Activated CD8-positive, alpha-beta memory T cell treated with anti-CD3 and anti-CD28 coated beads, Interleukin-2, amount 10 ng/mL, durations not matched to agents 7 days and 5 days (primary cell): ENCODE results near the gene SCMH1. TPM values are rescaled to one million over a fixed set of nuclear protein-coding genes. Genes with fewer than 3 reads are reported as not detected.

ENCODE experiments used
- ATAC-seq: fragments of 150-1000 bp; cut with Tn5 transposase; one replicate; pipeline ENCODE4 v1.10.0; 2021; ENCODE audit warnings: moderate library complexity
- CTCF ChIA-PET: fragments of 350-600 bp; sonication (Branson Sonifier 250); formaldehyde crosslinking; loops from one replicate; lab custom pipeline; 2021; ENCODE audit warnings: antibody characterized with exemption; lab: Charles Lee
- DNase-seq: peaks from one replicate; pipeline ENCODE4 v3.0.0-alpha.2; 2020
- H3K27ac Mint-ChIP-seq: one replicate; pipeline ENCODE4 v1.8.0; 2021; ENCODE audit warnings: mild to moderate bottlenecking, mixed read lengths
- H3K27me3 Mint-ChIP-seq: one replicate; pipeline ENCODE4 v1.8.0; 2021; ENCODE audit warnings: mixed read lengths
- H3K36me3 Mint-ChIP-seq: one replicate; pipeline ENCODE4 v1.8.0; 2021; ENCODE audit warnings: mild to moderate bottlenecking, mixed read lengths
- H3K4me1 Mint-ChIP-seq: one replicate; pipeline ENCODE4 v1.8.0; 2021; ENCODE audit warnings: mixed read lengths
- H3K4me3 Mint-ChIP-seq: one replicate; pipeline ENCODE4 v1.8.0; 2021; ENCODE audit warnings: mild to moderate bottlenecking, moderate library complexity, mixed read lengths
- H3K9me3 Mint-ChIP-seq: one replicate; pipeline ENCODE4 v1.8.0; 2022; ENCODE audit warnings: low read depth, mixed read lengths
- total RNA-seq, 2 experiments: library from RNA; stranded (reverse); gene quantifications; one replicate each; pipeline ENCODE4 v1.2.3, GENCODE V29; 2021

The SCMH1 gene
- total RNA-seq, 2 experiments from 2014 or later: 20.3 to 30.0 TPM

DNA sequence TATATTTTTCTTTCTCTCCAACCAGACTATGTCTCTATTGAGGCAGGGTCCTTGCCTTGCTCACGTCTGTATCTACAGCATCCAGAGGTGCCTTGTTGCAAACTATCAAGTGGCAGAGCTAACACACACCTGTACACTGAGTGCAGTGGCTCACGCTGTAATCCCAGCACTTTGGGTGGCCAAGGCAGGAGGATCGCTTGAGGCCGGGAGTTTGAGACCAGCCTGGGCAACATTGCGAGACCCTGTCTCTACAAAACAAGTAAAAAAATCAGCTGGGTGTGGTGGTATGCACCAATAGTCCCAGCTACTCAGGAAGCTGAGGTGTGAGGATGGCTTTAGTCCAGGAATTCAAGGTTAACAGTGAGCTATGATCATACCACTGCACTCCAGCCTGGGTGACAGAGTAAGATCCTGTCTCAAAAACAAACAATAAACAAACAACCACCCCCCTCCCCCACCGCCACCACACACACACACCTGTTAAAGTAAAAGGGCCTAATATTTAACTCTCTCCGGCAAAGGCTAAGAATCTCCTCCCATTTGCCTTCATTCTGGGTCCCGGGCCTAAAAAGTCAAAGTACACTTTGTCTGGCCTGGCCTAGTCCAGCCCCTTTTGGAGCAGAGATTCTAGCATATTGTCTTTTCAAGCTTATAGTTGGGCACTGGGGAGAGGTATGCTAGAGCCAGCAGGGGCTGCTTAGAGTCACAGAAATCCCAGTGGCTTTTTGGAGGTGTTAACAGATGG is 211.1 kb downstream of the SCMH1 start:
- peaks cover 3% of the 10 kb centered on the region for H3K4me1 Mint-ChIP-seq
- DNase-seq (no peak), ATAC-seq (no peak)
- no peak overlapping the region for H3K4me3 Mint-ChIP-seq
- H3K9me3 Mint-ChIP-seq: no peaks in the 10 kb centered on the region
- CTCF ChIA-PET: no interaction called here
- no peaks in the 10 kb centered on the region for H3K27me3 Mint-ChIP-seq
- H3K36me3 Mint-ChIP-seq: peaks cover 17% of the 10 kb centered on the region
- no peak overlapping the region for H3K27ac Mint-ChIP-seq

DNA sequence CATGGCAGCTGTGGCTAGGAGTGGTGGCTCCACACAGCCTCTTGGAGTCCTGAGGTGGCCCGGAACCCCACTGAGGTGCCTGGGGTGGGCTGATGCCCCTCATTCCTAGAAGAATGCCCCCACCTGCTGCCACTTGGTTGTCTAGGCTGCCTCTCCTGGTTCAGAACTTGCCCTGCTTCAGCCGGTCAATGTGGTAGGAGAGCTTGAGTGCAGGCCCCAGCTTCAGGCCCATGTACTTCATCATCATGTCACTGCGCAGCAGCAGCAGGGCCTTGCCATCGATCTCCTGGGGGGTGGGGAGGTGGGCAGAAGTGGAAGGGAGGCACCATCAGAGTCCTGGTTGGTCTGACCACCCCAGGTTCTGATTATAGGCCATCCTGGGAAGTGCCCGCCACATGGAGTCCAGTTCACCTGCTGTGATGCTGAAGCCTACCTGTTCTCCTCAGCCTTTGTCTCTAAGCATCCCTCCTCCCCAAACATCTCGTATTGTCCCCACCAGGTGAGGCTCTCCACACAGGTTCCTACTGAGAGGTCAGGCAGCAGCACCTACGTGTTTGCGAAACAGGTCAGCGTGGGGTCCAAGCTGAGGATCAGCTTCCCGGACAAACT is 214.0 kb downstream of the SCMH1 start:
- CTCF ChIA-PET: no interaction called here
- Mint-ChIP-seq H3K9me3 (no peaks in the 10 kb centered on the region), H3K4me1 (peaks cover 7% of the 10 kb centered on the region), H3K27ac (no peak overlapping the region), H3K4me3 (no peak overlapping the region), H3K27me3 (no peaks in the 10 kb centered on the region), H3K36me3 (peaks cover 14% of the 10 kb centered on the region)
- no peak for ATAC-seq
- no peak for DNase-seq

DNA sequence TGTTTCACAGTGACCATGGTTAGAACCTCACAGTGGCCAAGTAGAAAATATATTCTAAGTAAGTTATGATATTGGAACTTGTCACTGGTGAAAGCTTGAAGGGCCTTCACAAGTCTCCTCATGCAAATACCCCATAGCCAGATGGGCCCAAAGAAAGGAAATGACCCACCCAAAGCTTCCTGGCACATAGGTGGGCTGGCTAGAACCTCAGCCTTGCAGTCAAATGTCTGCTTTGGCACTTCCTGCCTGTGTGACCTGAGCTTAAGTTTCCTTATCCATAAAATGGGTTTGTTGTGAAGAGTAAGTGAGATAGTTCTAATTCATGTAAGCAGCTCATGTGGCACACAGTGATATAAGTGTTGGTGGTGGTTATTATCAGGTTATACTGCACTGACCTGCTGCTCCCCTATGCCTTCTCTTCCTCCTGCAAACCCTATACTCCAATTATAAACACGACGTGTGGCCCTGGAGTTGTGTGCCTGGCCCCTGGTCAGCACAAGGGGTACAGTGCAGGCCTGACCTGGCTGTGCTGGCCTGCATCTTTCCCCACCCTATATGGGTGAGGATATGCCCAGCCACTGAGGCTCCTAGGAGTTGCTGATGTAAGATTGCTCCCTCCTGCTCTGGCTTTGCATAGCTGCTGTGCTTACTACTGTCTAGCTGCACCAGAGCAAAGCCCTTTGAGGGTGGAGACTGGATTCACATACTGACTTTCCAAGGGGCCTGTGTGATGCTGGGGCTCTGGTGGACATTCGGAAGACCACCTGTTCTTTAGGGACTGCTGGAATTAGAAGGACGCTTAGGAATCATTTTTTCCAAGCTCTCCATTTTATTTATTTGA is 215.9 kb downstream of the SCMH1 start:
- Mint-ChIP-seq H3K27ac (peak overlapping the region; percentile 62), H3K36me3 (peaks cover 9% of the 10 kb centered on the region)
- DNase-seq: no peak

DNA sequence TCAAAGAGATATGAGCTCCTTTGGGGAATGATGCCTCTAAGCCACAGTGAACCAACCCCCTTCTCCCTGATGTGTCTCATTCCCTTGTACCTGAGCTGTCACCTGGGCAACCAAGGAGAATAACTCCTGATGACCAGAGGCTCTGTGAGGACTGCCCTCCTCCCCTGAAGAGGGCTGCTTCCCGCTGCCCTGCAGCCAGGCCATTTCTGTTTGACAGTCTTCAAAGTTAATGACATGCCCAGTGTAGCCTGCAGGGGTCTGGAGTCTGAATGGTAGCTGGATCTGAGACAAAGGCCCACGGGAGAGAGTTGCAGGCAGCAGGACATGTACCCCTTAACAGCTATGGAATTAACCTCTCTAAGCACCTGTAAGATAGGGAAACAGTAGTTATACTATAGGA is 217.2 kb downstream of the SCMH1 start:
- H3K27ac Mint-ChIP-seq: no peak overlapping the region
- CTCF ChIA-PET: no interaction called here
- DNase-seq (no peak), ATAC-seq (no peak)
- H3K4me1 Mint-ChIP-seq: peaks cover 10% of the 10 kb centered on the region
- peaks cover 5% of the 10 kb centered on the region for H3K36me3 Mint-ChIP-seq
- no peaks in the 10 kb centered on the region for H3K9me3 Mint-ChIP-seq
- H3K27me3 Mint-ChIP-seq: no peaks in the 10 kb centered on the region
- no peak overlapping the region for H3K4me3 Mint-ChIP-seq

More for the DNA sequence above, 215.9 kb downstream of the SCMH1 start:
- Mint-ChIP-seq H3K4me3 (no peak overlapping the region), H3K9me3 (no peaks in the 10 kb centered on the region), H3K4me1 (peaks cover 9% of the 10 kb centered on the region), H3K27me3 (no peaks in the 10 kb centered on the region)
- peak; percentile 11 for ATAC-seq
- CTCF ChIA-PET: no interaction called here

DNA sequence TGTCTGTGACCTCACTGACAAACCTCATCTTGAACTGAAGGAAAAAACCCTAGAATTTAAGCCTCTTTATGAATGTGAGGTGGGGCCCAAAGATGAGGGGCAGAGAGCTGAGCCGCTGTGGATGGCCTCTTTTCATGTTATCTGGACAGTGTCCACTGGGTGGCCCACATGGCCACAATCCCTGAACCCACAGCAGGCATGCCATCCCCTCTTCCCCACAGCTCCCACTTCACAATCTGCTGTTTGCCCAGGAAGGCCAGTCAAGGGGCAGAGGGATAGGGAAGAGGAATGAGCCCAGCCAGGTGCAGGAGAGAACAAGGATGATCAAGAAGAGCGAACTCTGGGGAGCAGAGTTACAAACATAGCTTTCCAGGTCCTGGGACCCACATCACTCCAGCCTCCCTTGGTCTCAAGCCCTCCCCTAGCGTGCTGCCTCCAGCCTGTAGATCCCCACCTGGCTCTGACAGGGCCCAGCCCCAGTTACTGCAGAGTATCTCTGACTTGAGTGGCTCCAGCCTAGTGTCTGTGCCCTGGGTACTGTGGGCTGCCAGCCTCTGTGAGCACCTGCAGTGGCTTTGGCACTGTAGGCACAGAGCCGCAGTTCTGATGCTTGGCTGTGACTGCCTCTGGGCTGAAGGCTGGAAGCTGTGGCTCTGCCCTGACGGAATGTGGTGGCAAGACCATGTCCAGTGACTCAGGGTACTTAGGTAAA is 218.7 kb downstream of the SCMH1 start:
- no peak overlapping the region for H3K4me3 Mint-ChIP-seq
- no peaks in the 10 kb centered on the region for H3K27me3 Mint-ChIP-seq
- peaks cover 1% of the 10 kb centered on the region for H3K36me3 Mint-ChIP-seq
- H3K9me3 Mint-ChIP-seq: no peaks in the 10 kb centered on the region
- ATAC-seq: no peak
- no peak for DNase-seq
- peaks cover 10% of the 10 kb centered on the region for H3K4me1 Mint-ChIP-seq
- CTCF ChIA-PET: no interaction called here
- no peak overlapping the region for H3K27ac Mint-ChIP-seq

DNA sequence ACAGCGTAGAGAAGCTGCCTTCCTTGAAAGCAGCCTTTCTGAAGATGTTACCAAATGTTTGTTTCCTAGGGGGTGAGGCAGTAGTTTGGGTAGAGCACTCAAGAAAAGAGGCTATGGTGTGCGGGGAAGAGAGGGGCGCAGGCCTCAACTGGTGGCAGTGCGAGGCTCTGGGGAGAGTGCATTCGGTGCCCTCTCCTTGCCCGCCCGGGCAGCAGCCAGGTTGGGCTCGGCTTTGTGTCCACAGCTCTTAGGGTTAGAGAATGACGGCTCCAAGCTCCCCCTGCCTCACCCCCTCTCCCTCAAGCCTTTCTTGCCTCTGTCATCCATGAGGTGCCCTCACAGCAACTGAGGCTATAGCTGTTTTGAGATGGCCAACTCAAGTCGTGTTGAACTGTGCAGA is 219.7 kb downstream of the SCMH1 start:
- no peaks in the 10 kb centered on the region for H3K9me3 Mint-ChIP-seq
- ATAC-seq: no peak
- peaks cover 10% of the 10 kb centered on the region for H3K4me1 Mint-ChIP-seq
- no peaks in the 10 kb centered on the region for H3K27me3 Mint-ChIP-seq
- H3K27ac Mint-ChIP-seq: no peak overlapping the region
- CTCF ChIA-PET: interaction anchor here (0.6 kb wide), 1 partner anchor 1809 kb away, joined by 3 read pairs; no protein-coding TSS in a partner anchor
- peaks cover 3% of the 10 kb centered on the region for H3K36me3 Mint-ChIP-seq
- H3K4me3 Mint-ChIP-seq: no peak overlapping the region
- DNase-seq: no peak

DNA sequence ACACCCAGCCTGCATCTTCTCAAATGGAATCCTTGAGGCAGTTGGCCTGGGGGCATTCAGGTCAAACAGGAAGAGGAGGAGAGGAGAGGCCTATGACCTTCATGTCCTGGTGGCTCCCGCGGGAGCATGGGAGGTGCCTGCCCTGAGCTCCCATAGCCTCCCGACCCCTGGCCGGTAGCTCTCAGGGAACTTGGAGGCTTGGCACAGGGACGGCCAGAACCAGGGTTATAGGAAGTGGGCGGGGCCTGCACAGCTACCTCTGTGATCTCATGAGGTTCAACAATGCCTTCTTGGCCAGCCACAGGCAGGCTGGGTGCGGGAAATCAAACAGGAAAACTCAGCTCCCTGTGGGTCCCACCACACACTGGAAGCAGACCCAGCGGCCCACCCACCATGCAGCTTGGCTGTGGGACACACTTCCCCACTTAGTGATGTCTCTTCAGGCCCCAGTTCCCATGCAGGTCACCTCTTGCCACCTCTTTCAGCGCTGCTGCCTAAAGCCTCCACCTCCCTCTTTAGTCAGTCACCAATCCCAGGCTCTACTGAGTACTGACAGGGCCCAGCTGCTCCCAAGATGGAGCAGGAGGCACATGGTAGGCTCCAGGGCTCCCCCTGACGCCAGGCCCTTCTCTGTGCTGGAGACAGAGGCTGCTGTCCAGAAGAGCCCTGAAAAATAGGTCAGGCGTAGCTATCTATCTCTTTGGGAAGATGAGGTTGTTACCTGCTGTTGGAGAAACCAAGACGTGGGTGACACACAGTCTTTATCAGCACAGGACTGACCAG is 220.4 kb downstream of the SCMH1 start, which contains the start of gene SLFNL1:
Gene SLFNL1 (minus strand): TSS at position 200 of the 783 bp plus-strand sequence. CDS start 1,065 bp downstream, outside the sequence.
- Mint-ChIP-seq H3K4me3 (no peak within 1 kb of the TSS), H3K36me3 (peaks cover 3% of the 10 kb centered on the region), H3K27me3 (no peaks in the 10 kb centered on the region), H3K9me3 (no peaks in the 10 kb centered on the region), H3K27ac (peak within 1 kb of the TSS; percentile 47), H3K4me1 (peaks cover 10% of the 10 kb centered on the region)
- ATAC-seq: no peak
- no peak for DNase-seq
- CTCF ChIA-PET: interaction anchor here (0.6 to 0.9 kb wide), 2 partner anchors 17 to 1810 kb away, joined by 3 read pairs; no protein-coding TSS in a partner anchor

DNA sequence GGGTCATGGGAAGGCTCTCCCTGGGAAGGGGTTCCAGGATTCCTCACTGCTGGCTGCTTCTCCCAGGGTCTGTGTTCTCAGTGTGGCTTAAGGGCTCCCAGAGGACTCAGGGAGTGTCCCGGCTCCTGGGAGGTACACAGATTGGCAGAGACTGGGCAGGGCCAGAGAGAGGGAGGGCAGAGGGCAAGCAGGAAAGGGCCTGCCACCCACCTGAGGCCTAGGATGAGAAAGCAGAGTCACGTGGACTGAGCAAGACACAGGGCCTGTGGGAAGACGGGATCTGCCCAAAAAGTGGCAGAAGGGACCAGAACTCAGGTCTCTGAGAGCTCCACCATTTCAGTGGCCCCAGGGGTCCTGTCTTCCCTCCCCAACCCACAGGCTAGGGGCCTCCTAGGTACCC is 221.5 kb downstream of the SCMH1 start:
- DNase-seq (no peak), ATAC-seq (no peak)
- Mint-ChIP-seq H3K9me3 (no peaks in the 10 kb centered on the region), H3K4me1 (peaks cover 5% of the 10 kb centered on the region), H3K27ac (no peak overlapping the region), H3K36me3 (peaks cover 6% of the 10 kb centered on the region), H3K27me3 (no peaks in the 10 kb centered on the region), H3K4me3 (no peak overlapping the region)
- CTCF ChIA-PET: interaction anchor here (0.9 kb wide), 1 partner anchor 16 kb away, joined by 3 read pairs; no protein-coding TSS in a partner anchor

DNA sequence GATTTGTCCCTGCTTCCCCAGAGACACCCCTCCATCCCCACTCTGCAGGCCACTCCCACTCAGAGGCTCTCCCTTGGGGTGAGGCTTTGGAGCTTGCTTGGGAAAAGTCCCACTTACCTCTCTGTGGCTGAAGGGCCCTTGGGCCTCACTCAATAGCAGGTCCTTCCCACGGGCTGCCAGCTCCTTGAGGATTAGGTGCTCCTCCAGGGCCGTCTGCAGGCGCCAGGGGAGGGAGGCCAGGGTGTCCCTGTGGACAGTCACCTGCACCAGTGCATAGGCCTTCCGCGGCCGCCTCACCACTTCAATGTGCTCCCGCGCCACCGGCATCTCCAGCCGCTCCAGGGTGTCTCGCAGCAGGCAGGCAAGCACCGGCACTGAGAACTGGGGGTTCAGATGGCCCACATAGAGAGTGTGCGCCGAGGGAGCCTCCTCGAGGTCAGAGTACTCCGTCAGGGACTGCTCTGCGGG is 222.0 kb downstream of the SCMH1 start:
- ATAC-seq (no peak), DNase-seq (no peak)
- CTCF ChIA-PET: no interaction called here
- no peak overlapping the region for H3K4me3 Mint-ChIP-seq
- peaks cover 6% of the 10 kb centered on the region for H3K36me3 Mint-ChIP-seq
- peaks cover 3% of the 10 kb centered on the region for H3K4me1 Mint-ChIP-seq
- no peaks in the 10 kb centered on the region for H3K27me3 Mint-ChIP-seq
- no peaks in the 10 kb centered on the region for H3K9me3 Mint-ChIP-seq
- H3K27ac Mint-ChIP-seq: no peak overlapping the region

DNA sequence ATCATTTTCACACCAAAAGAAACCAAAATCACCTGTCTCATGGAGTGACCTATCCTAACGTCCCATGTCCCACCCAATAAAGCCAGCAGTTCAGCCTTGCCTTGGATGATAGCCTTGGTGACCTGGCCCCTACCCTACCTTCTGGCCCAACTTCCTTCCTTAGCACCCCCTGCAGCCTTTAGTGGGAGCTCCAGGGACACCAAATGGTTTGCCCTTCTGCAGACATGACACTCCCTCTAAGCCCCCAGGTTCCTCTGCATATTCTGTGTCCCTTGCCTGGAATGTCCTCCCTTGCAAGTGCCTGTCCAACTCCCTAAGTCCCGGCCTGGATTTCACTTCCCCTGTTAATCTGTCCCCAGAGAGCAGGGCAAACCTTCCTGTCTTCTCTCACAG is 222.8 kb downstream of the SCMH1 start:
- no peak overlapping the region for H3K27ac Mint-ChIP-seq

DNA sequence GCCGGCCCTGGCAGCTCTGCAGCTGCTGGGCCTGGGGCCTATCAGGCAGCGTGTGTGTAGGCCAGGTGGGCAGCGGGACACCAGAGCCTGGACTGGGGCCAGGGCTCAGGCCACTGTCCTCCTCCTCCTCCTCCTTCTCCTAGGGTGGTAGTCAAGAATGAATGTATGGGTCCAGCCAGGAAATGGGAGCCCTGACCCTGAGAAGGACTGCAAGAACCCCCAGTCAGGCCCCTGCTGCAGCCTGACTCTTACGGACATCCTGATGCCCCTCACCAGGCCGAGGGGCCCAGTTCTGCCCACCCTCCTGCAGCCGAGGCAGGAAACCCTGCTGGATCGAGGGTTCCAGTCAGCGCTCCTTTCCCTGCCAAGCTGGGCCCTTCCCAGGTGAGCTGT is 224.1 kb downstream of the SCMH1 start:
- Mint-ChIP-seq H3K9me3 (no peaks in the 10 kb centered on the region), H3K36me3 (peaks cover 8% of the 10 kb centered on the region), H3K4me1 (peaks cover 3% of the 10 kb centered on the region), H3K4me3 (no peak overlapping the region), H3K27ac (no peak overlapping the region), H3K27me3 (no peaks in the 10 kb centered on the region)
- CTCF ChIA-PET: no interaction called here
- no peak for DNase-seq
- ATAC-seq: no peak

More for the DNA sequence above, 222.8 kb downstream of the SCMH1 start:
- H3K27me3 Mint-ChIP-seq: no peaks in the 10 kb centered on the region
- CTCF ChIA-PET: no interaction called here
- H3K4me1 Mint-ChIP-seq: peaks cover 3% of the 10 kb centered on the region
- H3K4me3 Mint-ChIP-seq: no peak overlapping the region
- ATAC-seq (no peak), DNase-seq (no peak)
- peaks cover 8% of the 10 kb centered on the region for H3K36me3 Mint-ChIP-seq
- no peaks in the 10 kb centered on the region for H3K9me3 Mint-ChIP-seq
